Thoracic aorta (tissue), 2 donors: ENCODE results near the gene CDK3. TPM values are rescaled to one million over a fixed set of nuclear protein-coding genes. Genes with fewer than 3 reads are reported as not detected.

Source experiments
- ATAC-seq: fragments of 150-250 bp; one replicate; pipeline ENCODE4 v1.8.0; 2017; ENCODE audit warnings: low read depth; ENCODE audit not compliant: insufficient number of reproducible peaks, low FRiP score
- DNase-seq: peaks from one replicate; pipeline ENCODE4 v3.0.0-alpha.2; 2020; ENCODE audit warnings: low spot score
- H3K27ac ChIP-seq, 2 donors: fragments of 200-600 bp; sonication (generic); 1 replicate in 1 of 2; 2 replicates in 1 of 2; pipeline ENCODE4 v1.5.1; 2016; ENCODE audit warnings: mild to moderate bottlenecking in 2 of 2, moderate library complexity in 2 of 2
- H3K27me3 ChIP-seq: fragments of 200-600 bp; sonication (generic); replicated peaks from 2 replicates; pipeline ENCODE4 v1.6.0; 2016; ENCODE audit warnings: mild to moderate bottlenecking; ENCODE audit not compliant: insufficient read depth
- H3K36me3 ChIP-seq: fragments of 200-600 bp; sonication (generic); one replicate; pipeline ENCODE4 v1.5.1; 2016
- H3K4me1 ChIP-seq, 2 donors: fragments of 200-600 bp; sonication (generic); 1 replicate in 1 of 2; 2 replicates in 1 of 2; pipeline versions ENCODE4 v1.5.1 to v1.6.0; 2016; ENCODE audit warnings: low read depth in 2 of 2, mild to moderate bottlenecking in 1 of 2; ENCODE audit not compliant: control insufficient read depth in 1 of 2
- H3K4me3 ChIP-seq: fragments of 200-600 bp; sonication (generic); 2 replicates; pipeline ENCODE4 v1.5.1; 2016; ENCODE audit warnings: mild to moderate bottlenecking
- H3K9me3 ChIP-seq: fragments of 200-600 bp; sonication (generic); 2 replicates; pipeline ENCODE4 v1.5.1; 2016
- total RNA-seq, 2 donors: library from RNA; depleted of rRNA; stranded (reverse); fragments of >200 nt; gene quantifications; one replicate each; pipeline versions ENCODE4 v1.1.0 to v1.2.3, GENCODE V29; 2016
- TF ChIP-seq, protein P1 (sequence below): fragments of 200-600 bp; sonication (generic); IDR thresholded peaks from one replicate; pipeline ENCODE4 v1.5.1; 2019; ENCODE audit warnings: antibody characterized with exemption

CDK3 gene
- total RNA-seq = 1 to 10 TPM; 3.2 to 4.9 TPM

- DNase-seq (no peak), ATAC-seq (no peak)
- H3K27me3 ChIP-seq = no peaks in the 10 kb centered on the region
- no peaks in the 10 kb centered on the region for H3K4me1 ChIP-seq
- H3K36me3 ChIP-seq = no peaks in the 10 kb centered on the region
- no peaks in the 10 kb centered on the region for H3K9me3 ChIP-seq
- H3K27ac ChIP-seq = no peak within 1 kb of the TSS
- H3K4me3 ChIP-seq = no peak within 1 kb of the TSS
- TF ChIP-seq, protein P1, sequence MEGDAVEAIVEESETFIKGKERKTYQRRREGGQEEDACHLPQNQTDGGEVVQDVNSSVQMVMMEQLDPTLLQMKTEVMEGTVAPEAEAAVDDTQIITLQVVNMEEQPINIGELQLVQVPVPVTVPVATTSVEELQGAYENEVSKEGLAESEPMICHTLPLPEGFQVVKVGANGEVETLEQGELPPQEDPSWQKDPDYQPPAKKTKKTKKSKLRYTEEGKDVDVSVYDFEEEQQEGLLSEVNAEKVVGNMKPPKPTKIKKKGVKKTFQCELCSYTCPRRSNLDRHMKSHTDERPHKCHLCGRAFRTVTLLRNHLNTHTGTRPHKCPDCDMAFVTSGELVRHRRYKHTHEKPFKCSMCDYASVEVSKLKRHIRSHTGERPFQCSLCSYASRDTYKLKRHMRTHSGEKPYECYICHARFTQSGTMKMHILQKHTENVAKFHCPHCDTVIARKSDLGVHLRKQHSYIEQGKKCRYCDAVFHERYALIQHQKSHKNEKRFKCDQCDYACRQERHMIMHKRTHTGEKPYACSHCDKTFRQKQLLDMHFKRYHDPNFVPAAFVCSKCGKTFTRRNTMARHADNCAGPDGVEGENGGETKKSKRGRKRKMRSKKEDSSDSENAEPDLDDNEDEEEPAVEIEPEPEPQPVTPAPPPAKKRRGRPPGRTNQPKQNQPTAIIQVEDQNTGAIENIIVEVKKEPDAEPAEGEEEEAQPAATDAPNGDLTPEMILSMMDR = no peak
These were observed at the start of gene CDK3 for GRCh38 chr17:76000755-76001521. TSS of gene CDK3 (plus strand) at chr17:76000855. CDS start at chr17:76001426, 571 bp downstream.

GRCh38 chr17:75950855-75951554 is 49.6 kb upstream of the CDK3 start:
- Histone ChIP-seq H3K4me3 (no peak overlapping the region), H3K27ac (no peak overlapping the region), H3K27me3 (no peaks in the 10 kb centered on the region), H3K4me1 (no peaks in the 10 kb centered on the region), H3K36me3 (peaks cover 62% of the 10 kb centered on the region), H3K9me3 (no peaks in the 10 kb centered on the region)
- DNase-seq = no peak
- TF ChIP-seq, protein P1 = no peak
- ATAC-seq = no peak

DNA sequence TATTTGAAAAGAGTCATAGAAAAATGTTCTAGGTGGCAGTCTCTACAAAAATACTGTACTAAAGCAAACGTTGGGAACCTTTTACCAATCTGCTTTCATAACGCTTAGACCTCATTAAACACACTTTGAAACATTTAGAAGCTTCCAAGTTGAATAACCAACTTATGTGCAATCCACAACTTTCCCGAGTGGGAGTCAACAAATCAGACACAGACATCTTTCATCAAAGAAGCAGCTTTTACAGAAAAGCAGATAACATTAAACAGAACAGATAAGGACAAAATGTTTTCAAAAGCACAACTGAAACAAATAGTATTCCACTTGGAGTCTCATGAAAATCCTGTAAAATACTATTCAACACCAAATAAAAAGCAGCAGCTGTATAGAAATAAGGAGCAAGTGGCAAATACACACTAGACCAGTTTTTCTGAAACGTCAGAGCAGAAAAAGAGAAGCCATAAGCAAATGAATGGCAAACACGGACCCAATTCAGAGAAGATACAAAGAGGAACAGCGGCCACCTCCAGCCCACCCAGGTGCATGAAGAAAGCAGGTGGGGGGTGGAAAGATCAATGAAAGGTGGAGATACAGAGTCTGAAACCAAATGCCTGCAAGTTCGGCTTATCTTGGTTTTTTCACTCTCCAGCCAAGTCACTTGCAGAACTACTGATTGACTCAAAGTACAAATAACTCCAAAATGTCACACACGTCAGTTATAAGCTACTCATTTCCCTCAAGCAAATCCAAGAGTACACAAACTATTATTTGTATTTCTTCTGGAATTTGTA is 41.4 kb upstream of the CDK3 start:
- no peak for ATAC-seq
- Histone ChIP-seq H3K27ac (no peak overlapping the region), H3K4me3 (no peak overlapping the region), H3K4me1 (no peaks in the 10 kb centered on the region), H3K36me3 (peaks cover 21% of the 10 kb centered on the region), H3K27me3 (no peaks in the 10 kb centered on the region), H3K9me3 (no peaks in the 10 kb centered on the region)
- TF ChIP-seq, protein P1 = no peak
- no peak for DNase-seq

DNA sequence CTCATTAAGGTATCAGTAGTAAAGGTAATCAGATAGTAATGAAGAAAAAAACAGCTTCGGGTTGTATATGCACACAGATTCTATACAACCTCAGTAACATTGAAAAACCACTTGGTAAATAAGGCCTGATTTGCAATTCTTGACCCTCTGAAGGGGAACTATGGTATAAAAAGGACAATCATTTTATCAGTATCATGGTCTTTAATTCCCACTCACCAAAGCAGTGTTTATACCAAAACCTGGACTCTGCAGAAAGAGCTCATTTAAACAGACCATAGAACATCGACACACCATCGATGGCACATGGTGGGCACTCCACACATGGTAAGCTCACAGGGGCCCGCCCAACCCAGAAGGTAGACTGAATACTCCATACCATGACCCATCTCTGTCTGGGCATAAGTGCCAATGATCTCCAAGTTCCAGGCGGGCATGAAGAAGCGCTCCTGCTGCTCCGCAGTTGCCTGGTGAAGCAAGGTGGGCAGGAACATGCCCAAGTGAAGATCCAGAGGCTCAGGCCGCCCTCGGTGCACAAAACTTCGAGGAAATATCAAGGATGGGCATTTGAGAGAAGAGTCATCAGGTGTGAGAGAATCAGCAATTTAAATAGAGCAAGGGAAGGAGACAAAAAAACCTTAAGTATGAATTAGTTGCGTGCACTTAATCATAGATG is 40.7 kb upstream of the CDK3 start:
- ATAC-seq = no peak
- Histone ChIP-seq H3K27ac (no peak overlapping the region), H3K4me3 (no peak overlapping the region)

More for the DNA sequence above, 40.7 kb upstream of the CDK3 start:
- H3K36me3 ChIP-seq = peaks cover 15% of the 10 kb centered on the region
- no peaks in the 10 kb centered on the region for H3K27me3 ChIP-seq
- no peaks in the 10 kb centered on the region for H3K9me3 ChIP-seq
- TF ChIP-seq, protein P1 = no peak
- no peak for DNase-seq
- H3K4me1 ChIP-seq = no peaks in the 10 kb centered on the region
